ENCODE data around the gene DDX46.
"Not testable (repeated sequence)": the region's sequence is repeated elsewhere in the genome, so short reads cannot be mapped to it uniquely, and the experiment has no call there.

DDX46 gene

GRCh38 chr5:134758504-134759341 is at the start of gene DDX46:
TSS of gene DDX46 (plus strand) at chr5:134758779. CDS start at chr5:134758939, 160 bp downstream.
- TF ChIP-seq CTCF (conservative IDR thresholded peaks at IDR 0.05), result peak; percentile 89
- peak within 1 kb of the TSS; percentile 82 for H3K27ac ChIP-seq

GRCh38 chr5:134714120-134714519 is 44.5 kb upstream of the DDX46 start:
- H3K27ac ChIP-seq, result no peak overlapping the region
- no peak for TF ChIP-seq CTCF (conservative IDR thresholded peaks at IDR 0.05)

- no peak overlapping the region for H3K27ac ChIP-seq
- no peak for TF ChIP-seq CTCF (conservative IDR thresholded peaks at IDR 0.05)
Measured at GRCh38 chr5:134714541-134714940, 44.0 kb upstream of the DDX46 start.

- not testable (repeated sequence) for H3K27ac ChIP-seq
Measured at GRCh38 chr5:134715466-134715865, 43.1 kb upstream of the DDX46 start.

- no peak for TF ChIP-seq CTCF (conservative IDR thresholded peaks at IDR 0.05)
- no peak overlapping the region for H3K27ac ChIP-seq
Measured at GRCh38 chr5:134724872-134725271, 33.7 kb upstream of the DDX46 start.

- H3K27ac ChIP-seq, result no peak overlapping the region
- TF ChIP-seq CTCF (conservative IDR thresholded peaks at IDR 0.05), result no peak
Measured at GRCh38 chr5:134732819-134733218, 25.8 kb upstream of the DDX46 start.

GRCh38 chr5:134735243-134735642 is 23.3 kb upstream of the DDX46 start:
- TF ChIP-seq CTCF (conservative IDR thresholded peaks at IDR 0.05), result no peak
- H3K27ac ChIP-seq, result no peak overlapping the region

GRCh38 chr5:134736173-134736812 is 22.3 kb upstream of the DDX46 start:
- H3K27ac ChIP-seq, result no peak overlapping the region
- TF ChIP-seq CTCF (conservative IDR thresholded peaks at IDR 0.05), result no peak

Measured in VCaP (cell line).